ENCODE results near the gene CA5A. TPM values are rescaled to one million over a fixed set of nuclear protein-coding genes. Genes with fewer than 3 reads are reported as not detected.

Gene CA5A
- total RNA-seq, 2 donors from 2014 or later: not detected

- intact Hi-C loops (cut with DNase I): no loop called here
- DNase-seq (no peak), ATAC-seq (peak; percentile 59 to 77)
These were observed 29.8 kb upstream of the CA5A start for GRCh38 chr16:87966064-87966645.

GRCh38 chr16:87965417-87965816 is 29.1 kb upstream of the CA5A start:
- DNase-seq (no peak), ATAC-seq (no peak)
- intact Hi-C loops (cut with DNase I): no loop called here

DNA sequence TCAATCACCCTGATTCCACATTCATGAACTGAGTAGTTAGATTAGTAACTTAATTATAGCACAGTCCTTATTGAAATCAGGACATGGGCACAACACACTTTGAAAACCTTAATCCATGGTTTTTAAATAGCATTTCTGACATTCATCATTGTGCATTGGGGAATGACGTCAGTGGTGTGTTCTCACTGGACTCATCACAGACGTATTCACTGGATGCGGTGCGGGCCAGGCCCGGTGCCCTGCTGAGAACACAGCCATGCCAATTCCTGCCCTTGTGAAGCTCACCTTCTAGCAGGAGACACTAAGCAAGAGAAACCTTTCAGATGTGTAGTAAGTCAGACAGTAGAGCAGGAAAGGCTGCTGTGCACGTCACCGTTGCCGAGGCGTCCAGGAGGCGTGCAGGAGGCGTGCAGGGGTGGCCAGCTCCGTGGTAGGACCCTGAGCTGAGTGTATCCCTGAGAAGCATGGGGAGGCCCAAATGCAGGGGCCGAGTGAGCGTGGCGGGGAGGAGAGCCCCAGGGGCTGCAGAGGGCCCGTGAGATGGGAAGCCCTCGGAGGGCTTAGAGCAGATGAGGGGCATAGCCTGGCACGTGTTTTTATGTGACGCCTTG is 27.8 kb upstream of the CA5A start:
- intact Hi-C loops (cut with DNase I): no loop called here
- ATAC-seq: no peak
- no peak for DNase-seq

DNA sequence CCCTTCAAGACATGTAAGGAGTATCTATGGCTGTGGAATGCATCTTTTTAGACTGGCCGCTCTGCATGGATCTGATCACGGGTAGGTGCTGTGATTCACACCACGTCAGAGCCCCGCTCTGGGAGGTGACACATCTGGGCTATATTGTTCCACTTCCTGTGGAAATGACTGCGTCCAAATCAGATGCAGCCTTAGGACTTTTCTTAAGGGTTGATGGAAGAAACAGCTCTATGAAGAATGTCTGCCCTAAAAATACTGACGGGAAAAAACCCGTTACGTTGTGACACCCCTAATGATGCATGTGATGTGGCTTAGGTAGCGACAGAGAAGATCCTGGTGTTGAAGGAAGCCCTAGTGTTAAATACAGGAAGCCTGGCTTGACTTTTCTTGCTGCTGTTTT is 27.1 kb upstream of the CA5A start:
- no peak for DNase-seq
- ATAC-seq: peak; percentile 6 to 16
- intact Hi-C loops (cut with DNase I): no loop called here

DNA sequence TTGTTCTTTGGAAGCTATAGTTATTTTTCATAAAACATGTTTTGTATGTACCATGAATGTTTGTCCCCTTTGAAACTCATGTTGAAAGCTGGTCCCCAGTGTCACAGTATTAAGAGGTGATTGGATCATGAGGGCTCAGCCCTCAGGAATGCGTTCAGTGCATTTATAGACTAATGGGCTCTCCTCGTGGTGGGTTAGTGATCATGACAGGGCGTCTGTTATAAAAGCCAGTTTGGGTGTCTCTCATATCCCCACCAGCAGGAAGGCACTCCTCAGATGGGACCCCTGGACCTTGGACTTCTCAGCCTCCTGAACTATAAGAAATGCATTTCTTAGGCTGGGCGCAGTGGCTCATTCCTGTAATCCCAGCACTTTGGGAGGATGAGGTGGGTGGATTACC is 25.3 kb upstream of the CA5A start:
- intact Hi-C loops (cut with DNase I): no loop called here
- ATAC-seq (no peak), DNase-seq (no peak)

- DNase-seq: no peak
- intact Hi-C loops (cut with DNase I): no loop called here
These were observed 24.5 kb upstream of the CA5A start for GRCh38 chr16:87960852-87961251.

GRCh38 chr16:87960296-87960695 is 24.0 kb upstream of the CA5A start:
- intact Hi-C loops (cut with DNase I): no loop called here
- DNase-seq (no peak), ATAC-seq (no peak)

More at GRCh38 chr16:87960852-87961251, 24.5 kb upstream of the CA5A start:
- no peak for ATAC-seq

DNA sequence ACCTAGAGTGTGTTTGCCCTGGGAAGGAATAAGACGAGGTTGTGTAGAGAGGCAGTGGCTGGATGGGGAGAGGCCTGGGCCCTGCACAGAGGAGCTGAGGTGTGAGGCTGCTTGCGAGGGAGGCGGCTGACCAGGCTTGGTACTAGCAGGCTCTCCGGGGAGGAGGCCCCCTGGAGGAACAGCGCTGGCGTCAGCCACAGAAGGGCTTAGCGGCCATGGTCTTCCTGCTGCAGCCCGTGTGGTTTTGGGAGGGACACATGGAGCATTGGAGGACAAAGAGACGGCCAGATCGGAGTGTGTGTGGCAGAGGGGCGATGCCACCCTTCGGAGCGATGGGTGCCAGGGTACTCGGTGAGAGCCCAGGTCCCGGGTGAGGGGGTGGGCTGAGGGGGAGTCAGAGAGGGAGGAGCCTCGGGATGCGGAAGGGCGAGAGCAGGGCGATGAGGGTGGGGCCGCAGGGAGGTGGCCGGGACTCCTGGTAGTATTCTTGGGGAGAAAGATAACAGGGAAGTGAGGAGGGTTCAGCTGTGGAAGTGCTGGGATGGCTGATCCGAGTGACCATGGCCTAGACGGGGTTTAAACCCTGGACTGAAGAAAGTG is 23.2 kb upstream of the CA5A start:
- DNase-seq (no peak), ATAC-seq (peak in 1 of 2 donors; percentile 5)
- intact Hi-C loops (cut with DNase I): no loop called here

GRCh38 chr16:87958632-87959031 is 22.3 kb upstream of the CA5A start:
- ATAC-seq (no peak), DNase-seq (no peak)
- intact Hi-C loops (cut with DNase I): no loop called here

DNA sequence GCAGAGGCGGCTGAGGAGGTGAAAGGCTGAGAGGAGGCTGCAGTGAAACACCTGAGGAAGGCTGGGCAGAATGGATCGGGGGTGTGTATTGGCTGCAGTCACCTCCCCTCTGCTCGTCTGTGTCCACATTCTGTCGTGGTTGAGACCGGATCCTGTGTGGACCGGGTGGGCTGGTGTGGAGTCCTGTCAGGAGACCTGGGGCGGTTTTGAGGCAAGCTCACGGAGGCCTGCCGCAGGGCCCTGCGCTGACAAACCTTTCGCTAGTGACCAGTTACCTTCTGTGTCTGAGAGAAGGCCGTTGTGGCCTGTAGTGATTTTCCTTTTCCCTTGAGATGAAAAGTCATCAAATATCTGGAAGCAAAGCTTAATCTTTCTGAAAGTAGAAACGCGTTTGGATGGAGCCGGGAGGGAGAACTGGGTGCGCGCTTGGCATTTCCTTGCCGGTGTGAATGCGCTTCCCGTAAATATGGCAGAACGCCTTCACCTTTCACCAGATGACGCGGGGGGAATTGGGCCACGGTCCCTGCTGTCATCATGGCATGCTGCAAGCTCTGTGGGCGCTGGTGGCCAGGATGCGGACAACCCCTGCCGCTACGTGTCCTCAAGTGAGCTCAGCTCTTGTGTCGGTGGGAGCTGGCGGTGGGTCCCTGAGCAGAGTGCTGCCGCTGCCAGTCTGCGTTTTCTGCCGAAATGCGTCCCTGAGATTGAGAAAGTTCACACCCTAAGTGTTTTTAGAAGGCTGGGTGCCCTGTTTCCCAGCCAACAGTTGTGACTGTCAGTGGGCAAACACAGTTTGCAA is 21.2 kb upstream of the CA5A start:
- ATAC-seq (no peak), DNase-seq (no peak)
- intact Hi-C loops (cut with DNase I): no loop called here

- intact Hi-C loops (cut with DNase I): no loop called here
- DNase-seq (peak; percentile 54), ATAC-seq (peak in 1 of 2 donors; percentile 5)
These were observed 20.3 kb upstream of the CA5A start for GRCh38 chr16:87956365-87957231.

DNA sequence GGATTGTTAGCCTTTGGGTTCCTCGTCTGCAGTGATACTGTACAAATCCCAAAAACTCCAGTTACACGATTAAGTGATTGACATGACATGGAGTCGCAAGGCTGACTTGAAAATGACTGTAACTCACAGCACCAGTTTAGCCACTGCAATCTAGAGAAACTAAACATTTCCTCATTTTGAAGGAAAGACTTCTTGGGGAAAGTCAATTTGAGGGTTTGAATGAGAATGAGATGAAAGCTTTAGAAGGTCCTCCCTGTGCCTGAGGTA is 19.7 kb upstream of the CA5A start:
- no peak for DNase-seq
- intact Hi-C loops (cut with DNase I): no loop called here

GRCh38 chr16:87955302-87956097 is 19.2 kb upstream of the CA5A start:
- DNase-seq: no peak
- no peak for ATAC-seq
- intact Hi-C loops (cut with DNase I): no loop called here

More for the DNA sequence above, 19.7 kb upstream of the CA5A start:
- no peak for ATAC-seq

DNA sequence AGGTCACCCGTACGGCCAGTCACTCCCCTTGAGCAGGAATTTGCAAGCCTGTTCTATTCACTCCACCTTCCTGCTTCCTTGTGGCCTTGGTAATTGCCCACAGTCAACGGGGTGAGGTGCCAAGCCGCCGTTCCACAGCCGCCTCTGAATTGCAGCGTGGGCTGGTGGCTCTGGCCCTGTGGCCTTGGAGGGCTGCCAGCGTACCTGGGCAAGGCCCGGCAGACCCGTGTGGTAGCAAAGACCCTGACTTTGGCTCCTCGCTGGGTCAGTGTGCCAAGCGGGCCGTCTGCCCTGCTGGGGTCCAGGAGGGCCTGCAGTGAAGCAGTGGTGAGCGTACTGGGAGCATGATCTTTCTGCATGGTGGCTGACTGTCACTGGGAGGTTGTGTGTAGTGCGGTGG is 18.5 kb upstream of the CA5A start:
- intact Hi-C loops (cut with DNase I): no loop called here
- ATAC-seq (no peak), DNase-seq (no peak)

GRCh38 chr16:87954361-87954760 is 18.0 kb upstream of the CA5A start:
- peak; percentile 43 for DNase-seq
- intact Hi-C loops (cut with DNase I): no loop called here
- no peak for ATAC-seq

- intact Hi-C loops (cut with DNase I): no loop called here
- ATAC-seq (no peak), DNase-seq (no peak)
These were observed 17.2 kb upstream of the CA5A start for GRCh38 chr16:87953308-87954215.

DNA sequence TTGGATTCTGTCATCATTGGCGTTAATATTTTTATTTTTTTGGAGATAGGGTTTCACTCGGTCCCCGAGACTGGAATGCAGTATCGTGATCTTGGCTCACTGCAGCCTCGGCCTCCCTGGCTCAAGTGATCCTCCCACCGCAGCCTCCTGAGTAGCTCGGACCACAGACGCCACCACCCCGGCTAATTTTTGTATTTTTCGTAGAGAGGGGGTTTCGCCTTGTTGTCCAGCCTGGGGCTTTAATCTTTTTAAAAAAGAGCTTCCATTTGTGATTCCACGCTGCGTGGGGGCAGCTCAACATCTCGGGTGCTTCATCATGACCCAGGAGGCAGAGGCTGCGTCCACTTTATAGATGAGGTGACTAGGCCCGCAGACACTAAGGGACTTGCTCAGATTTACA is 16.4 kb upstream of the CA5A start:
- ATAC-seq (no peak), DNase-seq (no peak)
- intact Hi-C loops (cut with DNase I): no loop called here
